Spleen (tissue), 11 donors: ENCODE results near the gene MLLT10. TPM values are rescaled to one million over a fixed set of nuclear protein-coding genes. Genes with fewer than 3 reads are reported as not detected.

Experiments used
- DNase-seq: peaks from one replicate; pipeline ENCODE4 v3.0.0-alpha.2; 2020
- H3K27ac ChIP-seq, 8 donors: fragments of 200-600 bp; sonication (generic) in 7 of 8; 1 replicate in 4 of 8; 2 replicates in 4 of 8; pipeline versions ENCODE4 v1.5.0 to v1.8.0; 2016 to 2021; ENCODE audit warnings: inconsistent platforms in 4 of 8, mild to moderate bottlenecking in 4 of 8, moderate library complexity in 1 of 8
- H3K27me3 ChIP-seq, 7 donors: fragments of 200-600 bp; sonication (generic) in 6 of 7; replicated peaks in 1 of 7; 1 replicate in 4 of 7; 2 replicates in 3 of 7; pipeline versions ENCODE4 v1.5.0 to v1.8.0; 2016 to 2021; ENCODE audit warnings: inconsistent platforms in 3 of 7, mild to moderate bottlenecking in 1 of 7
- H3K36me3 ChIP-seq, 6 donors: fragments of 200-600 bp; sonication (generic) in 5 of 6; 1 replicate in 4 of 6; 2 replicates in 2 of 6; pipeline versions ENCODE4 v1.5.0 to v1.8.0; 2016 to 2021; ENCODE audit warnings: inconsistent platforms in 2 of 6
- H3K4me1 ChIP-seq, 6 donors: fragments of 200-600 bp; sonication (generic) in 5 of 6; 1 replicate in 3 of 6; 2 replicates in 3 of 6; pipeline versions ENCODE4 v1.5.0 to v1.8.0; 2016 to 2021; ENCODE audit warnings: inconsistent platforms in 3 of 6
- H3K4me3 ChIP-seq, 8 donors: fragments of 200-600 bp; sonication (generic) in 7 of 8; 1 replicate in 4 of 8; 2 replicates in 4 of 8; pipeline versions ENCODE4 v1.5.0 to v1.8.0; 2016 to 2021; ENCODE audit warnings: inconsistent platforms in 4 of 8, mild to moderate bottlenecking in 4 of 8, moderate library complexity in 2 of 8
- H3K9me3 ChIP-seq, 8 donors: fragments of 200-600 bp; sonication (generic) in 7 of 8; 1 replicate in 4 of 8; 2 replicates in 4 of 8; pipeline versions ENCODE4 v1.5.0 to v1.8.0; 2016 to 2021; ENCODE audit warnings: inconsistent platforms in 4 of 8
- CTCF ChIP-seq, 11 experiments: fragments of 200-600 bp in 7 of 11; fragments of 450-650 bp in 4 of 11; sonication (generic) in 4 of 11; IDR thresholded peaks in 8 of 11; conservative IDR thresholded peaks in 3 of 11; 1 replicate in 7 of 11; 2 replicates in 4 of 11; pipeline versions ENCODE4 v1.4.0 to v1.8.0; 2016 to 2021; ENCODE audit warnings: antibody characterized with exemption in 11 of 11, inconsistent platforms in 4 of 11, mild to moderate bottlenecking in 1 of 11
- POLR2A ChIP-seq, 3 donors: fragments of 450-650 bp; IDR thresholded peaks; one replicate each; pipeline ENCODE4 v1.5.1; 2017; ENCODE audit warnings: antibody characterized with exemption in 3 of 3, mild to moderate bottlenecking in 1 of 3
- POLR2AphosphoS5 ChIP-seq, 3 donors: sonication (generic); formaldehyde crosslinking; IDR thresholded peaks; one replicate each; pipeline ENCODE4 v1.5.1; 2017; ENCODE audit warnings: antibody characterized with exemption in 3 of 3
- WGBS, 5 donors: extraction: QIAGEN DNeasy Blood & Tissue Kit in 3 of 5; methylation state at CpG; one replicate each; pipeline versions ENCODE4 v1.1.5 to v1.1.7; 2013 to 2018; 5-methylcytosine and 5-hydroxymethylcytosine counted together
- intact Hi-C: fragments of 100-400 bp; cut with DNase I; formaldehyde crosslinking; loops from one replicate; pipeline ENCODE4 v1.15.0; 2023; ENCODE audit warnings: low total_unique reads
- polyA plus RNA-seq, 3 donors: library from polyadenylated mRNA; stranded (reverse); fragments of 200-250 nt; gene quantifications; one replicate each; pipeline ENCODE4 v1.2.1, GENCODE V29; 2013
- total RNA-seq, 7 donors: library from RNA; depleted of rRNA in 3 of 7; stranded (reverse); fragments of >200 nt in 3 of 7; fragmentation: NEBNext Ultra II Directional in 4 of 7; extraction: Animal tissue kit (Norgen Biotek cat#: 25700) in 4 of 7; gene quantifications; one replicate each; pipeline versions ENCODE4 v1.1.0 to v1.2.1, GENCODE V29; 2016 to 2021
- donor health status: healthy with polysubstance abuse.
- donor health status: DM: no; HTN: no; CAD: no; lungs with moderate emphysema.
- donor health status: DM: no; HTN: no; CAD: no.
- donor health status: Bipolar disorder and iron deficiency.
- donor health status: healthy.
- donor health status: DM: no; HTN: no; CAD: no.
- donor health status: DM: yes; HTN: yes; CAD: no.

Gene MLLT10
- total and polyA plus RNA-seq, 10 donors: 9.5 to 58.1 (median 43.0) TPM

- intact Hi-C loops: no loop called here
- Histone ChIP-seq H3K4me1 (peaks cover 0 to 5% (median 1%) of the 10 kb centered on the region in 6 donors), H3K36me3 (peaks cover 0 to 43% (median 27%) of the 10 kb centered on the region in 6 donors), H3K27ac (no peak overlapping the region), H3K9me3 (no peaks in the 10 kb centered on the region), H3K27me3 (no peaks in the 10 kb centered on the region), H3K4me3 (no peak overlapping the region)
- TF ChIP-seq CTCF (IDR thresholded peaks at IDR 0.05 in 8 of 11, conservative IDR thresholded peaks at IDR 0.05 in 3 of 11): no peak
- TF ChIP-seq POLR2AphosphoS5 (IDR thresholded peaks at IDR 0.05): peak in 1 of 3 donors; percentile 43
- DNase-seq: no peak
- WGBS, 5 donors: 67 to 75% (median 67%) methylated on average over 6 of the region's 6 CpGs
These were observed 212.1 kb downstream of the MLLT10 start for GRCh38 chr10:21746118-21746517.

GRCh38 chr10:21747809-21748208, 213.8 kb downstream of the MLLT10 start:
- H3K9me3 ChIP-seq: no peaks in the 10 kb centered on the region
- no peak overlapping the region for H3K27ac ChIP-seq
- peaks cover 0 to 26% (median 18%) of the 10 kb centered on the region in 6 donors for H3K36me3 ChIP-seq
- H3K27me3 ChIP-seq: no peaks in the 10 kb centered on the region
- 89 to 97% (median 95%) methylated on average over 4 of the region's 4 CpGs for WGBS, 5 donors
- no peak overlapping the region for H3K4me3 ChIP-seq
- DNase-seq: no peak
- H3K4me1 ChIP-seq: peaks cover 0 to 3% (median 0%) of the 10 kb centered on the region in 6 donors
- intact Hi-C loops: no loop called here
- no peak for TF ChIP-seq POLR2A (IDR thresholded peaks at IDR 0.05)
- TF ChIP-seq CTCF (IDR thresholded peaks at IDR 0.05 in 8 of 11, conservative IDR thresholded peaks at IDR 0.05 in 3 of 11): no peak
- no peak for TF ChIP-seq POLR2AphosphoS5 (IDR thresholded peaks at IDR 0.05)

GRCh38 chr10:21749788-21750187, 215.8 kb downstream of the MLLT10 start:
- no peaks in the 10 kb centered on the region for H3K27me3 ChIP-seq
- 54 to 74% (median 70%) methylated on average over 3 of the region's 3 CpGs for WGBS, 5 donors
- TF ChIP-seq POLR2AphosphoS5 (IDR thresholded peaks at IDR 0.05) (no peak), POLR2A (IDR thresholded peaks at IDR 0.05) (no peak), CTCF (IDR thresholded peaks at IDR 0.05 in 8 of 11, conservative IDR thresholded peaks at IDR 0.05 in 3 of 11) (no peak)
- H3K4me3 ChIP-seq: no peak overlapping the region
- DNase-seq: no peak
- H3K36me3 ChIP-seq: peaks cover 0 to 21% (median under 1%) of the 10 kb centered on the region in 6 donors
- intact Hi-C loops: no loop called here
- H3K4me1 ChIP-seq: peaks cover 0 to 3% (median 0%) of the 10 kb centered on the region in 6 donors
- H3K9me3 ChIP-seq: no peaks in the 10 kb centered on the region
- no peak overlapping the region for H3K27ac ChIP-seq

GRCh38 chr10:21750424-21750823, 216.4 kb downstream of the MLLT10 start:
- TF ChIP-seq POLR2AphosphoS5 (IDR thresholded peaks at IDR 0.05): peak in 1 of 3 donors; percentile 36
- TF ChIP-seq POLR2A (IDR thresholded peaks at IDR 0.05): no peak
- peaks cover 0 to 21% (median 2%) of the 10 kb centered on the region in 6 donors for H3K36me3 ChIP-seq
- DNase-seq: no peak
- no peak overlapping the region for H3K4me3 ChIP-seq
- no peaks in the 10 kb centered on the region for H3K9me3 ChIP-seq
- 90 to 97% (median 94%) methylated on average over 12 of the region's 12 CpGs for WGBS, 5 donors
- H3K27me3 ChIP-seq: no peaks in the 10 kb centered on the region
- H3K27ac ChIP-seq: no peak overlapping the region
- peaks cover 0 to 3% (median 0%) of the 10 kb centered on the region in 6 donors for H3K4me1 ChIP-seq
- intact Hi-C loops: no loop called here
